H1 (cell line): ENCODE measurements around the gene LTBP3. TPM values are rescaled to one million over a fixed set of nuclear protein-coding genes. Genes with fewer than 3 reads are reported as not detected.

Experiments used
- CEBPB ChIP-seq: IDR thresholded peaks from 2 replicates; pipeline ENCODE4 v1.6.1; 2012; ENCODE audit warnings: low read depth, low read length
- EP300 ChIP-seq, 2 experiments: IDR thresholded peaks; 1 replicate in 1 of 2; 2 replicates in 1 of 2; pipeline ENCODE4 v1.6.1; 2011 to 2012; ENCODE audit warnings: low read depth in 2 of 2, low read length in 2 of 2, mild to moderate bottlenecking in 2 of 2, borderline replicate concordance in 1 of 2, inconsistent platforms in 1 of 2, moderate library complexity in 1 of 2
- JUND ChIP-seq: IDR thresholded peaks from 2 replicates; pipeline ENCODE4 v1.6.1; 2011; ENCODE audit warnings: mild to moderate bottlenecking, improper control_type of control experiment, low read length
- KDM1A ChIP-seq: fragments of 200-600, 300-600 bp; sonication (generic); IDR thresholded peaks from 2 replicates; pipeline ENCODE4 v1.7.1; 2016; ENCODE audit warnings: mild to moderate bottlenecking, low read length, borderline replicate concordance
- KDM5A ChIP-seq: fragments of 200-600 bp; IDR thresholded peaks from 2 replicates; pipeline ENCODE4 v1.7.1; 2012; ENCODE audit warnings: mild to moderate bottlenecking, low read length, inconsistent platforms, mixed read lengths
- NRF1 ChIP-seq: IDR thresholded peaks from 2 replicates; pipeline ENCODE4 v1.6.1; 2011; ENCODE audit warnings: mild to moderate bottlenecking, low read depth, low read length, improper control_type of control experiment
- RFX5 ChIP-seq: IDR thresholded peaks from 2 replicates; pipeline ENCODE4 v1.6.1; 2011; ENCODE audit warnings: low read depth, low read length, improper control_type of control experiment, borderline replicate concordance
- polyA plus RNA-seq, 7 experiments: library from polyadenylated mRNA; depleted of rRNA in 3 of 7; stranded (reverse) in 5 of 7; unstranded in 2 of 7; fragments of >200 nt in 5 of 7; fragments of 200-250 nt in 2 of 7; gene quantifications; 1 replicate in 5 of 7; 2 replicates in 1 of 7; 4 replicates in 1 of 7; pipeline versions ENCODE4 v1.2.1 to v1.2.3, GENCODE V29; 2011 to 2013; ENCODE audit warnings: missing spikeins in 2 of 7, mixed read lengths in 2 of 7
- total RNA-seq: library from RNA; stranded (reverse); fragmentation: NEBNext Ultra II Directional; extraction: Animal tissue kit (Norgen Biotek cat#: 25700); gene quantifications from 2 replicates; pipeline ENCODE4 v1.2.1, GENCODE V29; 2021

The LTBP3 gene
- total and polyA plus RNA-seq, 2 of the 8 experiments (the other 6 are each of a cell fraction or from before 2014, with no cell fraction given): 12.8 to 17.8 TPM

DNA sequence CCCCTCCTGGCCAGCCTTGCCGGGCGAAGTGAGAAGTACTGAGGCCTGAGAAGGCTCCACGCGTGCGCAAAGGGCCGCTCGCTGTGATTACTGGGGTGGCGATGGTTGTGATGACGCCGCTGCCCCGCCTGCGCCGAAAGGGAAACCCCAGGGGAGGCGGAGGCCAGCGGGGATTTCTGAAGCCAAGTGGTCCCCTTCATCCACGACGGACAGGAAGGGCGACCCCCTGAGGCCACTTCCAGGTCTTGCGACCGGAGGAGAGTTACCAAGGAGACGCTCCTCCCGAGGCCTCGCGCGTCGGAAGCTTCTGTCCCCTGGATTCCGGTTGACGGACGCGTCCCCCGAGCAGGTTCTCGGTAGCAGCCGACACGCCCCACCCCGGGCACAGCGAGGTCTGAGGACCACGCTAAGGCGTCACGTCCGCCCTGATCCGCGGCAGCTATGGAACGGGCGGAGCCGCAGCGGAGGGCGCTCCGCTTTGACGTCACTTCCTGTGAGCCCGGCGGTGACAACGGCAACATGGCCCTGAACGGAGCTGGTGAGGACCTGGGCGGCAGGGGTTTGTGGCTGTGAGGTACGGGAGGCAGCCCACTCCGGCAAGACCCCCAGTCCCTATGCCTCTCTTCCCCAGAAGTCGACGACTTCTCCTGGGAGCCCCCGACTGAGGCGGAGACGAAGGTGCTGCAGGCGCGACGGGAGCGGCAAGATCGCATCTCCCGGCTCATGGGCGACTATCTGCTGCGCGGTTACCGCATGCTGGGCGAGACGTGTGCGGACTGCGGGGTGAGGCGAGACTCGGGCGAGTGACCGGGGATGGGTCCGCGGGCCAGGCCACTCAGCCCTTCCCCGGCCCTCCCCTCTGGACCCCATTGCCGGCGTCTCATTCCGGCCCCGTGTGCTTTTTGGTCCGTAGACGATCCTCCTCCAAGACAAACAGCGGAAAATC, 12.1 kb upstream of the LTBP3 start, which contains the start of gene ZNRD2 (continued):
- TF ChIP-seq RFX5: no peak
- no peak for TF ChIP-seq KDM1A
- no peak for TF ChIP-seq NRF1
- no peak; the same call in 1 of the 2 replicates for TF ChIP-seq JUND
- TF ChIP-seq CEBPB: no peak
- no peak for TF ChIP-seq EP300 (IDR thresholded peaks at IDR 0.05; ENCODE audit: borderline replicate concordance in 1 of 2, low read depth in 2 of 2, low read length in 2 of 2)
- TF ChIP-seq KDM5A: peak; percentile 96
